H1 (cell line): ENCODE results near the gene MBTPS1. TPM values are rescaled to one million over a fixed set of nuclear protein-coding genes. Genes with fewer than 3 reads are reported as not detected.

Experiments used
- CBX8 ChIP-seq: fragments of 300-800, 300-1000 bp; sonication (generic); IDR thresholded peaks from 2 replicates; pipeline ENCODE4 v1.7.1; 2016; ENCODE audit warnings: low read depth, low read length, borderline replicate concordance
- polyA plus RNA-seq, 7 experiments: library from polyadenylated mRNA; depleted of rRNA in 3 of 7; stranded (reverse) in 5 of 7; unstranded in 2 of 7; fragments of >200 nt in 5 of 7; fragments of 200-250 nt in 2 of 7; gene quantifications; 1 replicate in 5 of 7; 2 replicates in 1 of 7; 4 replicates in 1 of 7; pipeline versions ENCODE4 v1.2.1 to v1.2.3, GENCODE V29; 2011 to 2013; ENCODE audit warnings: missing spikeins in 2 of 7, mixed read lengths in 2 of 7
- total RNA-seq: library from RNA; stranded (reverse); fragmentation: NEBNext Ultra II Directional; extraction: Animal tissue kit (Norgen Biotek cat#: 25700); gene quantifications from 2 replicates; pipeline ENCODE4 v1.2.1, GENCODE V29; 2021

The MBTPS1 gene
- total and polyA plus RNA-seq, 2 of the 8 experiments (the other 6 are each of a cell fraction or from before 2014, with no cell fraction given): 30.6 to 53.3 TPM

DNA sequence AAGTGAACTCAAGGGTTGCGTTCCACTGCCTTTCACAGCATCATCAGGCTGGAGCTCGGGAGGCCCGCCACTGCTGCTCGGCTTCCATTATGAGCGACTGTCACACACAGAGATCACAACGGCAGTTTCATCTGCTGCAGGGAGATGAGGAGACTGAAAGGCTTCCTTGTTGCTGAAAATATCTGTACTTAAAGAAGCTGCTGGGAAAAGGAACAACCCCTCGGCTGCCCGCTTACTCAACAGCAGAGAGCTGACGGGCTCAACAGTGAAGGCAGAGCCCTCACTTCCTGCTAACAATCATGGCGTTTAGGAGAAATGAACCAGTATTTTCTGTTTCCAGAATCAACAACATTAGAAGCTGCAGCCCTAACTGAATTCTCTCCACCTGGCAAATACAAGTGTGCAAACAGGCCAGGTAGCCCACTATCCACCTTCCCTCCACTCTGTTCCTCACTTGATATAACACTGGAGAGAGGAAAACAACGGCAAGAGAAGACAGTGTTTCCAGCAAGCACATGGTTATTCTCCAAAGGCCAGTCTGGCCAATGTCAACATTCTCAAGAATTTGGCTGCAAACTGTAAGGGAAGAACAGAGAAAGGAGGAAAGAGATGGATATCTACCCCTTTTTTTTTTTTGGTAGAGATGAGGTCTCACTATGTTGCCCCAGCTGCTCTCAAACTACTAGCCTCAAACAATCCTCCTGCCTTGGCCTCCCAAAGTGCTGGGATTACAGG is 33.7 kb downstream of the MBTPS1 start (continued):
- no peak for TF ChIP-seq CBX8
